ENCODE measurements around the gene SLC17A8. TPM values are rescaled to one million over a fixed set of nuclear protein-coding genes. Genes with fewer than 3 reads are reported as not detected.

SLC17A8 gene
- total RNA-seq, 1 donor from 2014 or later = not detected

DNA sequence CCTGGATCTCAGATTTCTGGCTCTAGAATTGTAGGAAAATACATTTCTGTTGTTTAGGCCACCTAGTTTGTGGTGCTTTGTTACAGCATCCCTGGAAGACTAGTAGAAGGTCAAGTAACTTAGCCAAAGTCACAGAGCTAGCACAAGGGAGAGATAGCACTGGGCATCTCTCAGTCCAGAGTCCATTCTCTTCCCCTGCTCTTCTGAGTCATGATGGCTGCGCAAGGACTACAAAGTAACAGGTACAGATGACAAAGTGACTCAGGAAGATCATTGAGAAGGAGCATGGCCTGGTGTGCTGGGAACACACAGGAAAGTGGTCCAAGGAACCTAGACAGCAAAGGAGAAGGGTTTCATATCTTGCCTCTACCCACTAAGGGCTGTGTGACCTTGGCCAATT lies 19.3 kb downstream of the SLC17A8 start:
- H3K4me3 Mint-ChIP-seq = no peak overlapping the region
- no peak overlapping the region for H3K27ac Mint-ChIP-seq
- no peaks in the 10 kb centered on the region for H3K4me1 Mint-ChIP-seq (ENCODE audit: low read depth)
- H3K36me3 Mint-ChIP-seq (ENCODE audit: low read depth) = no peaks in the 10 kb centered on the region
- H3K9me3 Mint-ChIP-seq = no peaks in the 10 kb centered on the region
- DNase-seq (ENCODE audit: low spot score) = no peak
- intact Hi-C loops (cut with micrococcal nuclease) = no loop called here
- H3K27me3 Mint-ChIP-seq (ENCODE audit: insufficient read depth) = peaks cover 2% of the 10 kb centered on the region

DNA sequence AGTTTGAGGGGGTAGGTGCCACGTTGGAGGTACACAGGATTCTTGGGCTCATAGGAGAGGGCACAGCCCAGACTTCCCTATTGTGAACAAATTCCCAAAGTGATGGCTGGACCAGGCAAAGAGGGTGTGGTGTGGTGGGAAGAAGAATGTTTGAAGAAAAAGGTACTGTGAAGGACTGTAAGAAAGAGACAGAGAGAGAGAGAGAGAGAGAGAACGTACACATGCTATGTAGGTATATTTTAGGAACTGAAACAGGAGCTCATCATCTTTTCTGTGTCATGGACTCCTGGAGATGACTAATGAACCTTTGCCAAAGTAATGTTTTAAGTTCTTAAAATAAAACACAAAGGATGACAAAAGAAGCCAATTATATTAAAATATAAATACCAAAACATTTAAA lies 24.5 kb downstream of the SLC17A8 start:
- H3K9me3 Mint-ChIP-seq = no peaks in the 10 kb centered on the region
- no peak overlapping the region for H3K4me3 Mint-ChIP-seq
- no peaks in the 10 kb centered on the region for H3K36me3 Mint-ChIP-seq (ENCODE audit: low read depth)
- H3K27me3 Mint-ChIP-seq (ENCODE audit: insufficient read depth) = peaks cover 3% of the 10 kb centered on the region
- no peaks in the 10 kb centered on the region for H3K4me1 Mint-ChIP-seq (ENCODE audit: low read depth)
- intact Hi-C loops (cut with micrococcal nuclease) = no loop called here
- no peak overlapping the region for H3K27ac Mint-ChIP-seq
- DNase-seq (ENCODE audit: low spot score) = no peak

DNA sequence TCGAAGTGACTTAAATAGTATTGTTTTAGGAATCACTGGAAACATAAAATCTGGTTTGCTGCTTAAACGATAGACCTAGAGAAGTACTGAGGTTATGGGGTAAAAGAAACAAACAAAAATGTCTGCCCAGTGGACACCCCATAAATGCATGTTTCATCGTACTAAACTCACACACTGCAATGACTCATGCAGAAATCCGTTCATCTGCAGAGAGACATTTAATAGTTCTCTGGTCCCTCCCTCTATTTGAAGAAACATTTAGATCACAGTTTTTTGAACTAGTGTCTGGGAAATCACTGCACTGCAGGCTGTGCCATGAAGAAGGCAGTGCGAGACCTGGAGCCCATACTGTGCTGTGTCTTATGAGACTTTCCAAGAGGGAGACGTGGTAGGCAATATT lies 25.5 kb downstream of the SLC17A8 start:
- Mint-ChIP-seq H3K4me1 (ENCODE audit: low read depth) (no peaks in the 10 kb centered on the region), H3K27me3 (ENCODE audit: insufficient read depth) (peaks cover 3% of the 10 kb centered on the region), H3K27ac (no peak overlapping the region), H3K4me3 (no peak overlapping the region), H3K9me3 (no peaks in the 10 kb centered on the region), H3K36me3 (ENCODE audit: low read depth) (no peaks in the 10 kb centered on the region)
- intact Hi-C loops (cut with micrococcal nuclease) = no loop called here
- no peak for DNase-seq (ENCODE audit: low spot score)

DNA sequence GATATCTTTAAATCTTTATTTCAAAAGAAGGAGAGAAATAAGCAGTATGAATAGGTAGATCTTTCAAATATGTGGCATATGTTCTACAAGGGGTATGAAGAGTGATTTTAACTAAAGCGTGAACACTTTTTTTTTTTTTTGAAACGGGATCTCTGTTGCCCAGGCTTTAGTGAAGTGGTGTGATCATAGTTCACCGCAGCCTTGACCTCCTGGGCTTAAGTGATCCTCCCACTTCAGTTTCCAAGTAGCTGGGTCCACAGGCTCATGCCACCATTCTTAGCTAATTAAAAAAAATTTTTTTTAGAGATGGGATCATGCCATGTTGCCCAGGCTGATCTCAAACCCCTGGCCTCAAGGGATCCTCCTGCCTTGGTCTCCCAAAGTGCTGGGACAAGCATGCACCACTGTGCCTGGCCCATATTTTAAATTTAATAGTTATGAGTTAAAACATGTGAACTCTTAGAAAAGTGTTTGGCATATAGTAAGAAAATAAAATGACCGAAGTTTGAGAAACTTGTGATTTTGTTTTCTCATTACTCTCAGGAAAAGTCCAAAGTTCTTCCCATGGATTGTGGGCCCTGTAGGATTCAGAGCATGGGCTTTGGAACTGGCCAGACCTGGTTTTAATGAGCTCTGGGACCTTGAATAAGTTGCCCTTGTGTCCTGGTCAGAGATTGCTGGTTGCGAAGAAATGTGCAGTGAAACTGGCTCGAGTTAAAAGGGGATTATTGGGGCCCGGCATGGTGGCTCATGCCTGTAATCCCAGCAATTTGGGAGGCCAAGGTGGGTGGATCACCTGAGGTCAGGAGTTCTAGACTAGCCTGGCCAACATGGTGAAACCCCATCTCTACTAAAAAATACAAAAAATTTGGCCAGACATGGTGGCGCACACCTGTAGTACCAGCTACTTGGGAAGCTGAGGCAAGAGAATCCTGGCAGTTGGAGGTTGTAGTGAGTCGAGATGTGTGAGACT lies 27.0 kb downstream of the SLC17A8 start:
- Mint-ChIP-seq H3K36me3 (ENCODE audit: low read depth) (no peaks in the 10 kb centered on the region), H3K4me1 (ENCODE audit: low read depth) (no peaks in the 10 kb centered on the region), H3K9me3 (no peaks in the 10 kb centered on the region), H3K4me3 (no peak overlapping the region), H3K27me3 (ENCODE audit: insufficient read depth) (peaks cover 6% of the 10 kb centered on the region), H3K27ac (no peak overlapping the region)
- intact Hi-C loops (cut with micrococcal nuclease) = no loop called here
- no peak for DNase-seq (ENCODE audit: low spot score)

DNA sequence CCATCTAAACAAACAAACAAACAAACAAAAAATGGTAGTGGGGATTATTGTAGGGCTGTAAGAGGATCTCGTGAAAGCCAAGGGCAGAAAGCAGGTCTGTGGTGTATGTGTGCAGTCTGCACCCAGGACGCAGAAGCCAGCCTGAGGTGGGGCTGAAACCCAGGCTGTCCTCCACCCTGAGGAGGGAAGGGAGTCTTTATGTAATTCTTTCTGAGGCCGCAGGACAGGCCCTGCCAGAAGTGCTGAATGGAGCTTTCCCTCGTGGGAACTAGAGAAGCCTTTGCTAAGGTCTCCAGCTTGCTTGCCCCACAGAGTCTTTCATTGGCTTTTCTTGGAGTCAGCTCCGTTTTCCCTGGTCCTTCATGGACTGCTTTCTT lies 27.7 kb downstream of the SLC17A8 start:
- no peak for DNase-seq (ENCODE audit: low spot score)
- Mint-ChIP-seq H3K36me3 (ENCODE audit: low read depth) (no peaks in the 10 kb centered on the region), H3K4me1 (ENCODE audit: low read depth) (no peaks in the 10 kb centered on the region), H3K9me3 (no peaks in the 10 kb centered on the region), H3K4me3 (no peak overlapping the region), H3K27ac (no peak overlapping the region), H3K27me3 (ENCODE audit: insufficient read depth) (peaks cover 6% of the 10 kb centered on the region)
- intact Hi-C loops (cut with micrococcal nuclease) = no loop called here

DNA sequence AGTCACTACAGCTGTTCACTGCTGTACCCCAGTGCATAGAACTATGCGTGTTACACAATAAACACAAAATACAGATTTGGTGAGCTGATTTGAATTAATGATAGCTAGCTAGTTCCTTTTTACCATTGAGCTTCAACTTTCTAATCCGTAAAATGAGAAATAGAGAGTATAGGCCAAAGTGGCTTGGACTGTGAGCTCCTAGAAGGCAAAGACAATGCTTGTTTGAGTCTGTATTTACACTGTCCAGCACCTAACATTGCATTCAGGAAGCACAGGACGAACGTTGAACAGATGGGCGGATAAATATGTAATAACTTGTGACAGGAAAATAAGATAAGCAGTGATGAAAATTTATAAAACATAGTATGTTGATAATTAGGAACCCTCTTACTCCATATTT lies 31.5 kb downstream of the SLC17A8 start:
- Mint-ChIP-seq H3K4me3 (no peak overlapping the region), H3K36me3 (ENCODE audit: low read depth) (no peaks in the 10 kb centered on the region), H3K9me3 (no peaks in the 10 kb centered on the region), H3K4me1 (ENCODE audit: low read depth) (no peaks in the 10 kb centered on the region), H3K27ac (no peak overlapping the region), H3K27me3 (ENCODE audit: insufficient read depth) (peaks cover 2% of the 10 kb centered on the region)
- DNase-seq (ENCODE audit: low spot score) = no peak
- intact Hi-C loops (cut with micrococcal nuclease) = no loop called here

DNA sequence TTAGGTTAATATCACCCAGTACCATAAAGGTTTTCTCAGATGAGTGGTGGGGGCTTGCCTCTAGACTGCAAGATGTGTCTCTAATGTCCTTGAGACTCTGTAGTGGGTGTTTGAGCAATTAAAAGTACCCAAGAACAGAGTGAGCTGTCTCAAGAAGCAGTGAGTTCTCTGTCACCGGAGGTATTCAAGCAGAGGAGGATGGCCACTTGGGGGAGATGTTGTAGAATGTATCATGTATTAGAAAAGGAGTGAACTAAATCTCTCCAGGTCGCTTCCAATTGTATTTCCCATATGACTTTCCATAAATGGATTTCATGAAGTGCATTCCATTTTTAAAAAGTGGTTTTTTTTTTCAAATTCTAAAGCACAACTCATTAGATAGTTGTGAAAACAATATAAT lies 35.0 kb downstream of the SLC17A8 start:
- Mint-ChIP-seq H3K27ac (no peak overlapping the region), H3K4me3 (no peak overlapping the region), H3K9me3 (no peaks in the 10 kb centered on the region), H3K36me3 (ENCODE audit: low read depth) (no peaks in the 10 kb centered on the region), H3K27me3 (ENCODE audit: insufficient read depth) (peaks cover 2% of the 10 kb centered on the region), H3K4me1 (ENCODE audit: low read depth) (no peaks in the 10 kb centered on the region)
- no peak for DNase-seq (ENCODE audit: low spot score)
- intact Hi-C loops (cut with micrococcal nuclease) = no loop called here

DNA sequence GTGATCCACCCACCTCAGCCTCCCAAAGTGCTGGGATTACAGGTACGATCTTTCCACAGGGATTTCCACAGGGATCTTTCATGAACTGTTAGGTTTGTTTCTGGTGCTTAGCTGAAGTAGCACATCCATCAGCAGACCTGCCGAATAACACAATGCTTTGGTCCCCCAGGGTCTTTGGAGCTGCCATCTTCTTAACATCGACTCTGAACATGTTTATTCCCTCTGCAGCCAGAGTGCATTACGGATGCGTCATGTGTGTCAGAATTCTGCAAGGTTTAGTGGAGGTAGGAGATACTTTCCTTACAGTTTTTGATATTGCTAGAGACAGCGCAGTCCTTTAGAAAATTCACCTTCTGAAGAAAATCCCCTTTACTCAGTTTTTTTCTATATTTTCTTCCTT lies 36.3 kb downstream of the SLC17A8 start:
- Mint-ChIP-seq H3K27me3 (ENCODE audit: insufficient read depth) (no peaks in the 10 kb centered on the region), H3K9me3 (no peaks in the 10 kb centered on the region), H3K4me1 (ENCODE audit: low read depth) (no peaks in the 10 kb centered on the region), H3K27ac (no peak overlapping the region), H3K4me3 (no peak overlapping the region), H3K36me3 (ENCODE audit: low read depth) (no peaks in the 10 kb centered on the region)
- intact Hi-C loops (cut with micrococcal nuclease) = no loop called here
- DNase-seq (ENCODE audit: low spot score) = no peak

DNA sequence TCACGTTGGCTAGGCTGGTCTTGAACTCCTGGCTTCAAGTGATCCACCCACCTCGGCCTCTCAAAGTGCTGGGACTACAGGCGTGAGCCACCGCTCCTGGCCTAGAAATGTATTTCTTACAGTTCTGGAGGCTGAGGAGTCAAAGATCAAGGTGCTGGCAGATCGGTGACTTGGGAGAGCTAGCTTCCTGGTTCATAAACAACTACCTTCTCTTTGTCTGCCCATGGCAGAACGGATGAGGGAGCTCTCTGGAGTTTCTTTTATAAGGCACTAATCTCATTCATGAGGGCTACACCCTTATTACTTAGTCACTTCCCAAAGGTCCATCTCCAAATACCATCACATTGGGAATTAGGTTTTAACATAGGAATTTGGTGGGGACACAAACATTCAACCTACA lies 38.9 kb downstream of the SLC17A8 start:
- Mint-ChIP-seq H3K4me3 (no peak overlapping the region), H3K36me3 (ENCODE audit: low read depth) (no peaks in the 10 kb centered on the region), H3K4me1 (ENCODE audit: low read depth) (no peaks in the 10 kb centered on the region), H3K27me3 (ENCODE audit: insufficient read depth) (peaks cover 2% of the 10 kb centered on the region), H3K27ac (no peak overlapping the region), H3K9me3 (no peaks in the 10 kb centered on the region)
- intact Hi-C loops (cut with micrococcal nuclease) = no loop called here
- DNase-seq (ENCODE audit: low spot score) = no peak

DNA sequence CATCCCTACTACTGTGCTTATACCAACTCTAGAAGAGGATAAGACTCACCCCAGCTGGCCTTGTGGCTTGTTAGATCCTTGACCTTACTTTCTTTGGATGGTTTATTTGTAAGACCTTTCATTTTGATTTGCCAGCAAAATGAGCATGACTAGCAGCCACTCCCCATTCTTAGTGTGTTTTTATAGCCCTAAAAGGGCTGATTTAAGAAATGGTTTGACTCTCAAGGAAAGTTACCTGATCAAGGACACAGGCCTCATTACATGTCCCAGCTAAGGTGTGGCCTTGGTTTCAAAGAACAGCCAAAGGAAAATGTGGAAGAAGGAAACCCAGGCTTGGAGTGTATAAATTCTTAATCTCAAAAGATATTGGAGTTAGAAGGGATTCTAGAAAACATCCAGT lies 41.4 kb downstream of the SLC17A8 start:
- Mint-ChIP-seq H3K4me1 (ENCODE audit: low read depth) (no peaks in the 10 kb centered on the region), H3K27ac (no peak overlapping the region), H3K9me3 (no peaks in the 10 kb centered on the region), H3K36me3 (ENCODE audit: low read depth) (no peaks in the 10 kb centered on the region), H3K27me3 (ENCODE audit: insufficient read depth) (peaks cover 2% of the 10 kb centered on the region), H3K4me3 (no peak overlapping the region)
- no peak for DNase-seq (ENCODE audit: low spot score)
- intact Hi-C loops (cut with micrococcal nuclease) = no loop called here

DNA sequence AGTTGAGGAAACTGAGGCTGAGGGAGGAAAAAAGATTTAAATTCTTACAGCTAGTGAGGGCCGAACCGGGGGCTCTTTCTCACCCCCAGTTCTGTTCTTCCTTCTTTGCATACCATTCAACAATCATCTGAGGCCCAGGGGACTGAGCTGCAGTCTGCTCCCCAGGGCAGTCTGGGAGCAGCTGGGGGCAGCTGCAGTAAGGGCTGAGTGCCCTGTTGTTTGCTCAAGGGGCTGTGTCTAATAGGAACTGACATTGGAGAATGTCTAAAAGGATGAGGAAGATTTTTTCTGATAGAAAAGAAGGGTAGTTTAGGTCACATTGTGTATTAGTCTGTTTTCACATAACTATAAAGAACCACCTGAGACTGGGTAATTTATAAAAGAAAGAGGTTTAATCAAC lies 42.2 kb downstream of the SLC17A8 start:
- intact Hi-C loops (cut with micrococcal nuclease) = no loop called here
- no peak for DNase-seq (ENCODE audit: low spot score)
- H3K27me3 Mint-ChIP-seq (ENCODE audit: insufficient read depth) = peaks cover 2% of the 10 kb centered on the region
- no peaks in the 10 kb centered on the region for H3K36me3 Mint-ChIP-seq (ENCODE audit: low read depth)
- no peak overlapping the region for H3K27ac Mint-ChIP-seq
- H3K4me3 Mint-ChIP-seq = no peak overlapping the region
- H3K4me1 Mint-ChIP-seq (ENCODE audit: low read depth) = no peaks in the 10 kb centered on the region
- H3K9me3 Mint-ChIP-seq = no peaks in the 10 kb centered on the region

DNA sequence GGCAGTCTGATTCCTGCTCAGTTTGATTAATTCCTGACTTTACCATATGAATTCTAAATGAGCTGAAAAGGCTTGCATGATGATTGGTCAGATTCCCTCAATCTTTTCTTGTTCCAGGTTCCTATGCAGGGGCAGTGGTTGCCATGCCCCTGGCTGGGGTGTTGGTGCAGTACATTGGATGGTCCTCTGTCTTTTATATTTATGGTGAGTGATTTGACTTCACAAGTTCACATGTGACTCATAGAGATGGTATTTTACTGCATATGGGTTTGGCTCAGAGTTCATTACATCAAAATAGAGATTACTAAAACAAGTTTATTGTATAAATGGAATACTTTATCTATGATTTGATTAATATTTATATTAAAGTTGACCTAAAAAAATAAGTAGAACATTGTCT lies 44.8 kb downstream of the SLC17A8 start:
- intact Hi-C loops (cut with micrococcal nuclease) = no loop called here
- Mint-ChIP-seq H3K36me3 (ENCODE audit: low read depth) (no peaks in the 10 kb centered on the region), H3K9me3 (no peaks in the 10 kb centered on the region), H3K4me1 (ENCODE audit: low read depth) (no peaks in the 10 kb centered on the region), H3K27me3 (ENCODE audit: insufficient read depth) (peaks cover 3% of the 10 kb centered on the region), H3K27ac (no peak overlapping the region), H3K4me3 (no peak overlapping the region)
- DNase-seq (ENCODE audit: low spot score) = no peak

DNA sequence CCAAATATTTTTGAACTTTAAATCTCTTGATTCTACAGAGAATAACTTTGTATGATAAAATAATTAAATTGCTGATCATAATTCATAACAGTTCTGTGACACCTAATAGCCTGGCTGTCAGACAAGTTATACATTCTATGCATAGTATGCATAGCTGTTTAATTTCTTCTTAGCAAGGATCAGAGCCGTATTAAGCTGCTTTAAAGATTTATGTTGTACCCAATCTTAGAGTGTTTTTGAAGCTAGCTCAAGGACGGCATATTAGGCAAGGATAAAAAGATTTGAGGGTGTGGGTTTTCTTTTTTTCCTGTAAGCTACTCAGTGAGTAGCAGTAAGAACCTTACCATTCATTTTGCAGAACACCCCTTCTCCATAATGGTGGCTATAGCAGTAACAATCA lies 45.9 kb downstream of the SLC17A8 start:
- Mint-ChIP-seq H3K4me3 (no peak overlapping the region), H3K9me3 (no peaks in the 10 kb centered on the region), H3K27me3 (ENCODE audit: insufficient read depth) (peaks cover 4% of the 10 kb centered on the region), H3K36me3 (ENCODE audit: low read depth) (no peaks in the 10 kb centered on the region), H3K27ac (no peak overlapping the region), H3K4me1 (ENCODE audit: low read depth) (no peaks in the 10 kb centered on the region)
- no peak for DNase-seq (ENCODE audit: low spot score)
- intact Hi-C loops (cut with micrococcal nuclease) = no loop called here

DNA sequence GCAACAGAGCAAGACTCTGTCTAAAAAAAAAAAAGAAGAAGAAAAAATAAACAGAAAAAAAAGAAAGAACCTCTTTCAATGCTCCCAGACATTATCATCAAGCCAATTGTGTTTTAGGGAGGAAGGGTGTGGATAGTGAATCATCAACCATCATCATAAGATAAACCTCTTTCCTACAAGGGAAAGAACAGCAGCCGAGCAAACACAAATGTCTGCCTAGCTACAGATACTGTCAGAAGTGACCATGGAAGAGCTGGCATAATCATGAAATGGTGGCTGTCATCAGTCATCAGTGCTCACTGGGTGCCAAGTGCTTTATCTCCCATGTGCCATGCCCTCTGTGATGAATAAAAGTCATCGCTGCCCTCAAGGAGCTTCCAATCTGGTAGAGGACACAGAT lies 46.6 kb downstream of the SLC17A8 start:
- Mint-ChIP-seq H3K4me3 (no peak overlapping the region), H3K4me1 (ENCODE audit: low read depth) (no peaks in the 10 kb centered on the region), H3K9me3 (no peaks in the 10 kb centered on the region), H3K27me3 (ENCODE audit: insufficient read depth) (peaks cover 4% of the 10 kb centered on the region), H3K36me3 (ENCODE audit: low read depth) (no peaks in the 10 kb centered on the region), H3K27ac (no peak overlapping the region)
- no peak for DNase-seq (ENCODE audit: low spot score)
- intact Hi-C loops (cut with micrococcal nuclease) = no loop called here
